ENCODE data around the gene MGRN1.

The MGRN1 gene

GRCh38 chr16:4624015-4624826 is at the start of gene MGRN1:
Gene MGRN1, plus strand, starts transcription at chr16:4624826. Its CDS starts 135 bp downstream, at chr16:4624961.
- DNase-seq (ENCODE audit: low read depth, low spot score): peak; percentile 96

DNA sequence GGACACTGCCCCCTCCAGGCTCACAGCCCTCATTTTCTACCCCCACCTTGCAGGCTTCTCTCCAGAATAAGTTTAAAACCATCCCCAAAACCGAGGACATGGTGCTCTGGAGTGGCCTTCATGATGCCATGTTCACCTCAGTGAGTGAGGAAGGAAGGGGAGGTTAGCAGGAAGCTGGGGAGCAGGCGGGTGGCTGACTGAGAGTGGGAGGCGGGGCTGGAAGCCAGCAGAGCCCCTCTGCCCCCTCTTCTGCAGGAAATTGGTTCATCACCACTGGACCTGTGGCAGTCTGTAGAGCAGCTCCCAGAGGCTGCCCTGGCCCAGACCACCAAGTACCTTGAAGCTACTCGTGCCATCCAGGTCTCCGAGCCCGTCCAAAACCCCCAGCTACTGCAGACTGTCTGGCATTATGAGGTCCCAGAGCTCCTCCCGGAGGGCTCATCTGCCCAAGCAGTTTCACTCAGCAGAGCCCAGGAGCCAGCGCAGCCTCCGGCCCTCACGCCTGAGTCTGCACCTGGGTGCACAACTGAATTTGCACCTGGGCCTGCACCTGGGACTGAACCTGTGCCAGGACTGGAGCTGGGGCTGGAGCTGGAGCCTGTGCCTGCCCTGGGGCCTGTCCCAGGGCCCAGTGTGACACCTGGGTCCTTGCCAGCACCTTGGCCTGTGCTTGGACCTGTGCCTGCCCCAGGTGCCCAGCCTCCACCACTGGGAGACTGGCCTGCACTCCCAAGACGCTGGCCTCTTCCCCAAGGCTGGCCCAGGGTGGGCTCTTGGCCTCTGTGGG is 49.5 kb upstream of the MGRN1 start:
- no peak for DNase-seq (ENCODE audit: low read depth, low spot score)

GRCh38 chr16:4576008-4576407 is 48.6 kb upstream of the MGRN1 start:
- DNase-seq (ENCODE audit: low read depth, low spot score): no peak

GRCh38 chr16:4578961-4579530 is 45.6 kb upstream of the MGRN1 start:
- no peak for DNase-seq (ENCODE audit: low read depth, low spot score)

DNA sequence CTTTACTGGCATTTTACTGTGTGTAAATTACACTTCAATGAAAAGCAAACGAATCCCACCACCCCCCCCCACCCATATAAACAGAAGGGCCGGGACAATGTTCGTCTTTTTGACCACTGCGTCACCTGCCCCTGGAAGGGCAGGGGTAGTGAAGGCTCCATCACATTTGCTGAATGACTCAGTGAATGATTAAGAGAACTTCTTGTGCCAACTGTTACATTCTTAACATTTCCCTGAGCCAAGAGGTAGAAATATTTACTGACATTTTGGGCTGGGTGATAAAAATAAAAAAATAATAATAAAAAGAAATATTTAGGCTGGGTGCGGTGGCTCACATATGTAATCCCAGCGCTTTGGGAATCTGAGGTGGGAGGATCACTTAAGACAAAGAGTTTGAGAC is 44.4 kb upstream of the MGRN1 start:
- no peak for DNase-seq (ENCODE audit: low read depth, low spot score)

- no peak for DNase-seq (ENCODE audit: low read depth, low spot score)
Observed at GRCh38 chr16:4583906-4584305, 40.7 kb upstream of the MGRN1 start.

GRCh38 chr16:4586291-4586690 is 38.3 kb upstream of the MGRN1 start:
- DNase-seq (ENCODE audit: low read depth, low spot score): no peak

DNA sequence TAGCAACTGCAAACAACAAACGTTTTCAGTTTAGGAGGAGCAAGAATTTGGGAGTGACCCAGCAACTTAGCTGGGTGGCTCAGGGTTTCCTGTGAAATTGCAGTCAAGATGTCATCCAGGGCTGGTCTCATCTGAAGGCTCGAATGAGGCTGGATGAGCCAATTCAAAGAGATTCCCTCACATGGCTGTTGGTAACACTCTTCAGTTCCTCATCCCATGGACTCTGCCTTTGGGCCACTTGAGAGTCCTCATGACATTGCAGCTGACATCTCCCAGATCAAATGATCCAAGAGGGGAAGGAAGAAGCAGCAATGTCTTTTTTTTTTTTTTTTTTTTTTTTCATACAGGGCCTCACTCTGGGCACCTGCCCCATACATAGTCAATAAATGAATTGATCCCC is 36.2 kb upstream of the MGRN1 start:
- DNase-seq (ENCODE audit: low read depth, low spot score): no peak

DNA sequence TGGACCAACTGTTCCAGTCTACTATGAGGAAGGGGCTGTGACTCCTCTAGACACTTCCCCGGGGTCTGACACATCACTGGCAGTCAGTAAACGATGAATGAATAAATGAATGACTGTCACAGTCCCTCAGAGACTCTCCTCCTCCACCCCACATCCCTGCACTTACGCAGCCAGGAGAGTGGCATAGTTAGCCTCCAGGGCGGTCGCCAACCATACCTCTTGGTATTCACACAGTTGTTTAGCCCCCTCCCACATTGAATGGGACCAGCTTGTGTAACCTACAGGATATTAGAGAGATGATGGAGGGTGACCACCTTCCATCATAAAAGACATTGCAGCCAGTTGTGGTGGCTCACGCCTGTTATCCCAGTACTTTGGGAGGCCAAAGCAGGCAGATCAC is 35.7 kb upstream of the MGRN1 start:
- DNase-seq (ENCODE audit: low read depth, low spot score): no peak

DNA sequence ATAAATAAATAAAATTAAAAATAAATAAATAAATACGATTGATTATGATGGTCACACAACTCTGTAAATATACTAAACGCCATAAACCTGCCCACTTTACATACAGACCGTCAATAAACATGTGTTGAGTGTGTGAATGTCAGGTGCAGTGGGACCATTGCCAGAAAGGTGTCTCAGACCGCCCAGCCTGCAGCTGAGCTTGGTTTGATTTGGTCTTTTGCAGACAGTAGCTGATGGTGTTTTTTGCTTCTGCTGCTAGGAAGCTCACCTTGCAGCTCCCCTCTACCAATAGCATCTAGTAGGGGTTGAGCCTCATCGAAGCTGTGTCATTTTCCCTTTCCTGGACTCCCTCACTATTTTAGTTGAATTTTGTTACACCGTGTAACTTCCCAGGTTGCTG is 33.4 kb upstream of the MGRN1 start:
- no peak for DNase-seq (ENCODE audit: low read depth, low spot score)

DNA sequence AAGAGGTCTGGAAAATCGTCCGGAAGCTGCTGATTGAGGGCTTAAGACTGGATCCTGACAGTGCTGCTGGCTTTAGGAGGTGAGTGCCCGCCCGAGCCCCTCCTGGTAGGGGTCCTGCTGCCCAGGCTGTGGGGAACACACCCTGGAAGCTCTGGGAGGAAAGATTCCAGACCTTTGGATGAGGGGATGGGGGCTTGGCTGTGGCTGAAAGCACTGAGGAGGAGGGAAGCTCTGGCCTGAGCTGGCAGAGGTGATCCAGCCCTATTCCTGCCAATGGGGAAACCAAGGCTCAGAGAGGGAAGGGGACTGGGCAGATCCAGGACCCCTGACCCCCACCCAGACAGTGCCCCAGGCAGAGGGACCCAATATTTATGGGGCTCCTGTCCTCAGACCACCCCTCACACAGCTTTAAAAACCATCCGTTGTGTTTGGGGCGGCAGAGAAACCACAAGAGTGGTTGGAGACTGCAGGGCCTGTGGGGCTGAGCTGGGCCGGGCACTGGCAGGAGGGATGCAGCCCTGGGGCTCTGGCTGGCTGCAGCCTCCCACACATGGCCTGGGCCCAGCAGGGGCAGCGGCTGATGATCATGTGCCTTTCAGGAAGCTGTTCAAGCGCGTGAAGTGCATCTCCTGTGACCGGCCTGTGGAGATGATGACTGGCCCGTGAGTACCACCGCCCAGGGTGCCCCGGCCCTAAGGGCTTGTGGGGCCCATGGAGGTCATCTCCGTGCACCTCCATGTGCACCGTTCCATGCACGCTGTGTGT is 32.7 kb upstream of the MGRN1 start:
- no peak for DNase-seq (ENCODE audit: low read depth, low spot score)

GRCh38 chr16:4593086-4593485 is 31.5 kb upstream of the MGRN1 start:
- peak; percentile 80 for DNase-seq (ENCODE audit: low read depth, low spot score)

- DNase-seq (ENCODE audit: low read depth, low spot score): no peak
Observed at GRCh38 chr16:4594433-4595410, 29.9 kb upstream of the MGRN1 start.

GRCh38 chr16:4597174-4597573 is 27.5 kb upstream of the MGRN1 start:
- no peak for DNase-seq (ENCODE audit: low read depth, low spot score)

DNA sequence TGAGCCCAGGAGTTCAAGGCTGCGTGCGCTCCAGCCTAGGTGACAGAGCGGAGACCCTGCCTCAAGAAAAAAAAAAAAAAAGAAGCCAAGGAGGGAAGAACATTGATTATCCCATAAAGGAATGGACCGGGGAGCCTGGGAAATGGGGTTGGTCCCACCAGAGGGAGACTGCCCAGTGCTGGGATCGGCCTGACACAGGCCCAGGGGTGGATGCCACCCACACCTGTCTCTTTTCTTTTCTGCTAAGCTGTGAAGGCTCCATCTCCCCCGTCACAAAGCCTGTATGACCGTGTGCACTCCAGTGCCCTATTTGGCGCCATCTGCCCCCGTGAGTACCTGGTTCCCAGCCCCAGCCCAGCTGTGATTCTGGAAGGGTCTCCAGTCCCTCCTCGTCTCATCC is 25.6 kb upstream of the MGRN1 start:
- DNase-seq (ENCODE audit: low read depth, low spot score): no peak

DNA sequence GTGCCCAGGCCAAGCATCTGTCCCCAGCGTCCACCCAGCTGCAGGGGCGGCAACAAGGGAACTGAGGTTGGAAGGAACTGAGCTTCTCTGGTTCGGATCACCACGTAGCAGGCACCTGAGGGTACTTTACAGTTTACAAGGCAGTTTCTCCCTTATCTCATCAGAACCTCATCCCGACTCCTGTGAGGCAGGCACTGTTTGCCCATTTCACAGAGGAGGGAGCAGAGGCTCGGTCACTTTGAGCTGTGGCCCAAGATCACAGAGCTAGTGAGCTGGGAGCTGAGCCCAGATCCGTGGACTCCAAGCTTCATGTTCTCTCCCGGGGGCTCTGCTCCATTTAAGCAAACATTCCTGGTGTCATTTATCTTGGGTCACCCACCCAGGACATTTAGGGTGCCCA is 25.1 kb upstream of the MGRN1 start:
- no peak for DNase-seq (ENCODE audit: low read depth, low spot score)

GRCh38 chr16:4601036-4601863 is 23.4 kb upstream of the MGRN1 start:
- DNase-seq (ENCODE audit: low read depth, low spot score): no peak

GRCh38 chr16:4601864-4602186 is 22.8 kb upstream of the MGRN1 start:
- no peak for DNase-seq (ENCODE audit: low read depth, low spot score)

- no peak for DNase-seq (ENCODE audit: low read depth, low spot score)
Observed at GRCh38 chr16:4602331-4602730, 22.3 kb upstream of the MGRN1 start.

DNA sequence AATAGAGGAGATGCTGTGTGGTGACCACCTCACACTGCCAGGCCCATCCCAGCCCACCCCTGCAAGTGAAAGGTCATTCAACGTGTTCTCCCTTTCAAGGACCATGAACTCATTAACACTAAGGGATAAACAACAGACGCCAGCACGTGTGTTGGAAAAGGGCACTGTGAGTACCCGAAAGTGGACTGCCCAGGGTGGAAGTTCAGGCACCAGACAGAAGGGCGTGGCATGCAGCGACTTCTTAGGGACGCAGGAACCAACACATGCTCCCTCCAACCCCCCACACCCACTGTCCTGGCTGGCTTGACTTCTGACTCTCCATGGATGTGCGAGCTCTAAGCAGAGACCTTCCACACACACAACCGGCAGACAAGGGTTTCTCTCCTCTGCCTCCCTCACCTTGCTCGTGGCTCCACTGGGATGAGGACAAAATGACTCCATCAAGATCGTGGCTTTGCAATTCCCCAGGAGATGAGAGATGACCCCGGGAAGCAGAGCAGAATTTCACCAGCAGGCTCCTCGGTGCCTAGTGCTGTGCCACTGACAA is 20.9 kb upstream of the MGRN1 start:
- DNase-seq (ENCODE audit: low read depth, low spot score): no peak
